ENCODE measurements around the gene GNB5.
A peak's percentile ranks its signal among the peaks of the same experiment; 100 is the strongest.
"Not testable (repeated sequence)": the region's sequence is repeated elsewhere in the genome, so short reads cannot be mapped to it uniquely, and the experiment has no call there.

Gene GNB5

DNA sequence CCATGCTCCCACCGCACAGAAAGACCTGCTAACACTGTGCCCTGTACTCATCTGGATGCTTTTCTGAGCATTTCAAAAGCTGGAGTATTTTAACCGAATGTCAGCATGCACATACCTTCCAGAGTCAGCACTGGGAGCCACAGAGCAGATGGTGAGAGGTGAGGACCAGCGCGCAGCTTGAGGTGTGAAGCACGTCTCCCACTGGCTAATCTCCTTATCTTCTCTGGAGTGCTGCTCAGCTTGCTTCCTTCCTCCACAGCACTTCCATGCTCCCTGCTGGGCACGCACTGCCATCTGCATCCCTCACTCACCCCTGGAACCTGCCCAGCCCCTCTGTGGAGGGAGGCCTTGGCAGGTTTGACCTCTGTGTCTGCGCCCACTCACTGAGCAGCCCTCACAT, at the start of gene GNB5:
GNB5 (minus strand) TSS at position 186 of the 400 bp plus-strand sequence. CDS start 6,716 bp downstream, outside the sequence.
- no peak for DNase-seq (ENCODE audit: low read depth, low spot score)

DNA sequence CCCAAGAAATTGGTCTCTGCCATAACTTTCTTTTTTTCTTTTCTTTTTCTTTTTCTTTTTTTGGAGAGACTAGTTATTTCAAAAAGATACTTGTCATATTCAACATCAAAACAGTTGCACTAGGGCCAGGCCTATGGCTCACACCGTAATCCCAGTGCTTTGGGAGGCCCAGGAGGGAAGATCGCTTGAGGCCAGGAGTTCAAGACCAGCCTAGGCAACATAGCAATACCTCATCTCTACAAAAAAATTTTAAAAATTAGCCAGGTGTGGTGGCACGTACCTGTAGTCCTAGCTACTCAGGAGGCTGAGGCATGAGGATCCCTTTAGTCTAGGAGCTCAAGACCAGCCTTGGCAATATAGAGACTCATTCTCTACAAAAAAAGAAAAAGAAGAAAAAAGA, 49.0 kb upstream of the GNB5 start:
- DNase-seq (ENCODE audit: low read depth, low spot score) = no peak

DNA sequence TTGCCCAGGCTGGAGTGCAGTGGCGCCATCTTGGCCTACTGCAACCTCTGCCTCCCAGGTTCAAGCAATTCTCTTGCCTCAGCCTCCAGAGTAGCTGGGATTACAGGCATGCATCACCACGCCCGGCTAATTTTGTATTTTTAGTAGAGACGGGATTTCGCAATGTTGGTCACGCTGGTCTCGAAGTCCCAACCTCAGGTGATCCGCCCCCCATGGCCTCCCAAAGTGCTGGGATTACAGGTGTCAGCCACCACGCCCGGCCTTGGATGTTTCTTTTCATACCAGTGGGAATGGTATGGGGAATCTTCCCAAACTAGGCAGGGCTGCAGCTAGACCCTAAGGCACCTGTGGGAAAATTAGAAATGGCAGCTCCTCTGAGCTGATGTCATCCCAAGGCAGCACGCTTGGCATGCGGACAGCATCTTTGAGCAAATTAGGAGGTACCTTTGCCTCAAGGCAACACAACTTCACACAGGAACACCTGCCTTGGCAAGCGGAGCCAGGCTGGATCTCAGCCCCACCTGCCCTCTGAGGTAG, 47.9 kb upstream of the GNB5 start:
- DNase-seq (ENCODE audit: low read depth, low spot score) = not testable (repeated sequence)

DNA sequence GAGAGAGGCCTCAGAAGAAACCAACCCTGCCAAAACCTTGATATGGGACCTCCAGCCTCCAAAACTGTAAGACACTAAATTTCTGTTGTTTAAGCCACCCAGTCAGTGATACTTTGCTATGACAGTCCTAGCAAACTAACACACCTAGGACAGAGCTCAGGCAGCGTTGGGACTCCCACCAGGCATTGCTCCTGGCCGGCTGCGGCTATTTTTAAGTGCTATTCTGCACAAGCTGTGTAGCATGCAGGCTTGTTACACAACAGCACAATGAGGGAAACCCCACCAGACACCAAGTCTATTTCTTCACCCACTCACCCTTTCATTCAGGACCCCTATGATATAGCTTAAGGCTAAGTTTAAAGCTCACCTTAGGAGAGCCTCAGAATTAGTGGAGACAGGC, 47.0 kb upstream of the GNB5 start:
- DNase-seq (ENCODE audit: low read depth, low spot score) = no peak

DNA sequence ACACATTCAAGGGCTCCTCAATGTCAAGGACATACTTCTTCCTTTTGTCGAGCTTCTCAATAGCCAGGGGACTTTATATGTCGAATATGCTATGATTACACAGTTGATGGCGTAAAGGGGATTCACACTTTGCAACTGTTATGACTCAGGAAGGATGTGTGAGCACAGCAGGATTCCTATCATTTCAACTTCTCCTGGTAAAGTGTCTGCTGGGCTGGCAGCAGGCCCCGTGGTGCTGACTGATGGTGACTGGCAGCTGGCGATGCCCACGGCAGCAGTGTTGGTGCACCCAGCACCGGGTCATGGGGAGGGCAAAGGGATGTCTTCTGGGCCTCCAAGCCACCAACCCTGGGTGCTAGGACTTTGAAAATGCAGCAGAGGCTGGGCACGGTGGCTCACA, 44.8 kb upstream of the GNB5 start:
- DNase-seq (ENCODE audit: low read depth, low spot score) = peak; percentile 18

DNA sequence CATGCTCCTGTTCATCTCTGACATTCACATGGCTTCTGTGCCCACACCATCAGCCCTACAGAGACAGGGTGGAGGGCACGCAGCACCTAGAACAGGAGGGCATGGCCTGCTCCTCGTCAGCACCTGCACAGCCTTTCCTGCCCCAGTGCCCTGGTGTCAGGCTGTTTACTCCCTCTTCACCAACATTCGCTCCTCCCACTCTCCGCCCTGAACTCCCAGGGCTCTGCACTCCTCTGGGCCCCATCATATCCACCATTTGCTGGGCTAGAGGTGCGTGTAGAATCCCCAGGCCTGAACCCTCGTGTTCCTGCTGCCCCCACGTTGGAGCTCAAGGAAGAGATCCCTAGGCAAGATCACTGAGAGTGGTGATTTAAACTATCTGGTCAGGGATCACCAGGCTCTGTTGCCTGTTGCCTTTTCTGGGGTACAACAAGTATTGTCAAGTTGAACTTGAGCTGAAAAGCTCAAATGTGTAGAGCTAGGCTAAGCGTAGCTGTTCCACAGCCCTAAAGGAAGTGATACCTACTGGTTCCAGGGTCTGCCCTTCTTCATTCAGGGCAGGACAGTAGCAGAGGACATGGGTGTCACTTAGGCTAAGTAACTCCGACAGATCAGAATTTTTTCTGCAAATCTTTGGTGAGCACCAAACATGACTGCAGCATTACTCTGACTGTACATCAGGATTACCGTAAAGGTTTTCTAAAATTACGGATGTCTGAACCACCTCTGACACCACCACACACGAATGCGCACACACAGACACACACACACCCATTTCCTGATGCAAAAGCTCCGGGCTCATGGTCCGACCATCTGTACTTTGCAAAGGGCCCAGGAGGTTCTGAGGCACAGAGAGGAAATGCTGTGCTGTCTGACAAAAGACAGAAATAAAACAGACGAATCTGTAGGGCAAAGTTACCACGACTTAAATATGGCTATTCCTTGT, 43.7 kb upstream of the GNB5 start:
- no peak for DNase-seq (ENCODE audit: low read depth, low spot score)

DNA sequence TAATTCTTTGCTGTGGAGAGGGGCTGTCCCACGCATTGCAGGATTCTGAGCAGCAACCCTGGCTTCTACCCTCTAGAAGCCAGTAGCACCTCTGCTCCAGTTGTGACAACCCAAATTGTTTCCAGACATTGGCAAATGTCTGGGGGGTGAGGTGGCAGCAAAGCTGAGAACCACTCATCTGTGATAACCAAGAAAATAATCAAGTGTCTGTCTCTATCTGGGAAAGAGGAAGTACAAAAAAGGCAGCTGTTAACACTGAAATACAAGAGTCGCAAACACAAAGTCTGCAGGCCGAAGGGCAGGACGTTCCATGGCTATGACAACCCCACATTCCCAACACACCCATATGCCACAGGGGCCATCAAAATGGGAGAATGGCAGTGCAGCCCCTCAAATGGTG, 42.2 kb upstream of the GNB5 start:
- DNase-seq (ENCODE audit: low read depth, low spot score) = no peak

DNA sequence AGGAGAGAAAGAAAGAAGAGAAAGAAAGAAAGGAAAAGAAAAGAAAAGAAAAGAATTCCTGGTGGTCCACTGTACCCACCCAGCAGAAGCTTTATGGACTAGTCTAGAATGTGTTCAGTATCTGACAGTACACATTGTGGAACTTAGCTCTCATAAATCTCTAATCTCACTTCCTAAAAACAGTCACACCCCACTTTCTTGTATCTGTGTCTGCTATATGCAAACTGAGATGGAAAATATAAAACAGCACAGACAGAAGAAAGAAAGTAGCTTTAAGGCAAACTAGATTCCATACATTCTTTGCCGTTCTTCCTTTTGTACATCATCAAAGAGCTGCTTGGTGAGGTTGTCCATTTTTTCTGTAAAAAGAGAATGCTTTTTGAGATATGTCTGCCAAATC, 41.1 kb upstream of the GNB5 start:
- DNase-seq (ENCODE audit: low read depth, low spot score) = no peak

DNA sequence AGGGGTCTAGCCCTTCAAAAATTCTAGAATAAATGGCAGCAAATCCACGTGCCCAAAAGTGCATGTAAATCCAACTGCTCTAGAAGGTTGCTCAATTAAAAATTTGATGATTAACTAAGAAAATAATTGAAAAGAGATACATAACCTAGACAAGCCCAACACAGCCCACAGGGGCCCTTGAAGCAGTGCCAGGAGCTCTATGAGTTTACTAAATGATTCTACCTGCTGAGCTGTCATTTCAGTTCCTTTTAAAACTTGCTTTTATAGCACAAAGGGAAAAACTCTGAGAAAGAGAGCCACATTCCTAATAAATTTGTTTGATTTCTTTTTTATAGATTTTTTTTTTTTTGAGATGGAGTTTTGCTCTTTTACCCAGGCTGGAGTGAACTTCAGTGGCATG, 38.9 kb upstream of the GNB5 start:
- no peak for DNase-seq (ENCODE audit: low read depth, low spot score)

DNA sequence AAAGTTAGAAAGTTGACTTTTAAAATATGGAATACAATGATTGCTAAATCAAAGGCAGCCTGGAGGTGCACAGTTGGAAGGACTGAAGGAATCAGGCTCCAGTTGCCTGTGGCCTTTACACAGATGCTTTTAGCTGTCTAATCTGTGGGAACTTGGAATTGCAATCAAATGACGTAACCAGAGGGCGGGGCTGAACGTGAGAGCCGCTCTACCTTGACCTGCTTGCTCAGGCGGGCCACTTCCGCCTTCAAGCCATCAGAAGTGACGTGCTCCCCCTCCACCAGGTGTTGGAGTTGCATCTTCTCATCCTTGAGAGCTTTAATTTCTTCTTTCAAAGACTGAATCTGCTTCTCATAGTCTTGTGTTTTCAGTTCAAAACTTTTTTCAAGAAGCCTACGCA, 37.7 kb upstream of the GNB5 start:
- DNase-seq (ENCODE audit: low read depth, low spot score) = peak; percentile 22

DNA sequence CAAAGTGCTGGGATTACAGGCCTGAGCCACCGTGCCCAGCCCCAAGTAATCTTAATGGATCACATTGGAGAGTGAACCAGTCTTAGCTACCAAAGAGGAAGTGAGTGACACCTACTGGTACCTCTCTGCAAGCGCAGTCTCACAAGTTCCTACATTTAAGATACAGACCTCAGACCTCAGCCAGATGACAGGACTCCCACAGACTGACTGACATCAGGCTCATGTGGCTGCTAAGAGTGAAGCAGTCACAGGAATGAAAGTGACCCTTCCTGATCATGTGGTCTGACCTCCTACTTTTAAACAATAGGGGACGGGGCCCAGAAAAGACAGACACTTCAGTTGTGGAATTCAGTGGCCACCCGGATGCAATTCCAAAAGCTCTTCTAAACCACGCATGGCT, 36.3 kb upstream of the GNB5 start:
- peak; percentile 87 for DNase-seq (ENCODE audit: low read depth, low spot score)

DNA sequence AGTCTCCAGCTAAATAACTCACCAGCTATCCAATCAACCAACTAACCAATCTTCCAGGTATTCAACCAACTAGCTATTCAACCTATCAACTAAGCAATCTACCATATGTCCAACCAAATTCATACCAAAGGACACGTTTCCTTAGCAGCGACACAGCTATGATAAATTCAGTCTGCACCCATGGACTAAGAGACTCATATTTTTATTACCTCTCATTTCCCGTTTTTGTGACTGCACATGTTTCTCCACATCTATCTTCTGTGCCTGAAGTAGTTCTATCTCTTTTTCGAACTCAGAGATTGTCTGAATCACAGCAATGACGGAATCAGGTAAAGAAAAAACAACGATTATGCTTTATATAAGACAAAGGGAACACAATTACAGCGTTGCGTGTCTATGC, 34.0 kb upstream of the GNB5 start:
- DNase-seq (ENCODE audit: low read depth, low spot score) = no peak

DNA sequence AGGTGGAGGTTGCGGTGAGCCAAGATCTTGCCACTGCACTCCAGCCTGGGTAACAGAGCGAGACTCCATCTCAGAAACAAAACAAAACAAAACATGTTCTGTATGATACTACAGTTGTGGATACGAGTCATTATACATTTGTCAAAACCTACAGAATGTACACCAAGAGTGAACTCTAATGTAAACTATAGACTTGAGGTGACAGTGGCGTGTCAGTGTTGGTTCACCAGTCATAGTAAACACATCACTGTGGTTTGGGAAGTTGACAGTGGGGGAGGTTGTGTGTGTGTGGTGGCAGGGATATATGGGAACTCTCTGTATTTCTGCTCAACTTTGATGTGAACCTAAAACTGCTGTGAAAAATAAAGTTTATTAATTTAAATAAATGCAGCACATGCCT, 33.0 kb upstream of the GNB5 start:
- DNase-seq (ENCODE audit: low read depth, low spot score) = no peak

DNA sequence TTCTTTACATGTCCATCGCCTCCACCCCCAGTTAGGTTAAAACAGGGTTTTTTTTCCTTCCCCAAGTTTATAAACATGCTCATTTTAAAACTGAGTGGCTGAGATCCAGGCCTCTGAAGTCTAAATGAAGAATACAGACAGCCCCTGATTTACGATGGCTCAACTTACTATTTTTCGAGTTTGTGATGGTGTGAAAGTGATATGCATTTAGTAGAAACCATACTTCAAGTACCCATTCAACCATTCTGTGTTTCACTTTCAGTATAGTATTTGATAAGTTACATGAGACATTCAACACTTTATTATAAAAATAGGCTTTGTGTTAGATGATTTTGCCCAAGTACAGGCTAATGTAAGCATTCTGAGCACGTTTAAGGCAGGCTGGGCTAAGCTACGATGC, 30.5 kb upstream of the GNB5 start:
- no peak for DNase-seq (ENCODE audit: low read depth, low spot score)

DNA sequence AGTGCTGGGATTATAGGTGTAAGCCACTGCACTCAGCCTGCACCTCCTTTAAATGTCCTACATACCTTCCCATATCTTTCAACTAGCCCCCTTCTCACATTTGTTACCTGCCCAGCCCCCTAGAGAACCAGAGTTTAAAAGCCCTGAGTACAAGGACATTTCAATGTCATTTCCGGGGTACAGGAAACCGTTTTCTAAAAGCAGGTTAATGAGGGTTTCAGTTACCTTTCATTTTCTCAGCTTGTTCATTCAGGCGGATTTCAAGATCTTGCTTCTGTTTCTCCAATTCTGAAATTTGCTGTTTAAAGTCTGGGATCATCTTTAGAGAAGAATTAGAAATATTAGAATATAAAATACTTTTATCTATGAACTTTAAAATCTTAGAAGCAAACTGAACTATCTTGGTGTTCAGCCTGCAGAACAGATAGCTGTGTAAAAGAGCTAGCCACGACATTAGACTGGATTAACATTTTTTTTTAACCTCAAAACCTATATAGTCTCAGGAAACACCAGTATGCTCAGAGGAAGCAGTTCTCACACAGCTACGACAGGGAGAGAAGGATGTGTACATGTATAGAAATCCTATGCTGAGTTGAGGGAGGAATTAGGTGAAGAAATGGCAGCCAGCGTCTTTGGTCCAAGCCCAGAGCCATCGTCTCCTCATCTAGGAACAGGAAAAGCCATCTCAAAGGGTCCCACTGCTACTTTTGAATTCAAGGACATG, 29.9 kb upstream of the GNB5 start:
- no peak for DNase-seq (ENCODE audit: low read depth, low spot score)

DNA sequence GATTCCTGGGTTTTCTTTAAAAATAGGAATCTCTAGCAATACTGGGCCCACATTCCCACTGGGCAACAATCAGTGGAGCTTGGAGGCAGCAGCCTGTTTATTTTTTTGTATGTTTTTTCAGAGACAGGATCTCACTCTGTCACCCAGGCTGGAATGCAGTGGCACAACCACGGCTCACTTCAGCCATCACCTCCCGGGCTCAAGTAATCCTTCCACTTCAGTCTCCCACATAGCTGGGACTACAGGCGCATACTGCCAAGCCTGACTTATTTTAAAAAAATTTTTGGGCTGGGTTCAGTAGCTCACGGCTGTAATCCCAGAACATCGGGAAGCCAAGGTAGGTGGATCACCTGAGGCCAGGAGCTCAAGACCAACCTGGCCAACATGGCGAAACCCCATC, 29.1 kb upstream of the GNB5 start:
- DNase-seq (ENCODE audit: low read depth, low spot score) = peak; percentile 47

DNA sequence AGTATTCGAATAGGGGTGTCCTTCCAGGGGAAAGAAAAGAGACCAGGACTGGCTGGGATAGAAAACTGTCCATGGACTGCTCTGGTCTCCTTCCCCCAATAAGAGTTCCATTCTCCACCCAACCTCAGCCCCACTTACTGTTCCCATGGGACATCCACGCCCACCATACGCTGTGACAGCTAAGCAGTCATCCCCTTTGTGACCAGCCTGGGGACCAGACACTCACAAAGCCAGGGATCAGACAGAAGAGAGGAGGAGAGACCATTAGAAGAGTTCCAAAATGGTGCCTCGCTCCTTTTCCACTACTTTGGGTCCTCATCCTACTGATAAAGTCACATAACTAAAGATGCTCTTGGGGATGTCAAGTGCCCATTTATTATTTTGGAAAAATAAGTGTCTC, 27.6 kb upstream of the GNB5 start:
- DNase-seq (ENCODE audit: low read depth, low spot score) = no peak

DNA sequence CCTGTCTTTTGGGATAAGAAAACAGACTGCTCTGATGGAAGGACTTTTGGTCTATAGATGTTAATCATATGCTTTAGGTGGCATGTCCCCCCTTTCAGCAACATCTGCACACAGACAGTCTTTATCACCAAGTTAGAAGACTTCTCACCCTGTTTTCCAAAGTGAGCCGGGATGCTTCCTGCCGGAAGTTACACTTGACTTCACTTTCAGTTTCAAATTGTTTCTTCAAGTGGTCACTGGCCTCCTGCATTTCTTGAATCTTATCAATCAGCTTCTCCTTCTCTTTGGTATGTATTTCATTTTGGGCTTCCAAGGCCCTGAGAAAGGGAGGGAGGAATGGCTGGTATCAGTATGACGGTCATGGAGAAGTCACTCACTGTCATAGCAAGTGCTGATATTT, 27.2 kb upstream of the GNB5 start:
- no peak for DNase-seq (ENCODE audit: low read depth, low spot score)

DNA sequence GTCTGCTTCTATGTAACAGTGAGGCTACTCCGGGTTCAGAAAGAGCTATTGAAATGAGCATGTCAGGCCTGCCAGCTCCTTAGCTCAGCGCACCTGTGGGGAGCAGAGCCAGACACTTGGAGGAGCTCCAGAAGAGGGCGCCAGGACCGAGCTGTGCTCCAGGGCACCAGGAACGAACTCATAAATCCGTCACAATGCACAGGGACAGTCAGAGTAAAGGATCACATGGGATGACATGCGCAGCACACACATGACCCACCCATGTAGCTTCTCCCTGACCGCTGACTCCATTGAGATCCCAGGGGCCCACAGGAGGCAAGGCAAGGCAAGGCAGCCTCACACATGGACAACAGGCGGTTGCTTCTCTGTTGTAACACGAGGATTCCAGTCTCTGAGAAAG, 26.0 kb upstream of the GNB5 start:
- no peak for DNase-seq (ENCODE audit: low read depth, low spot score)

DNA sequence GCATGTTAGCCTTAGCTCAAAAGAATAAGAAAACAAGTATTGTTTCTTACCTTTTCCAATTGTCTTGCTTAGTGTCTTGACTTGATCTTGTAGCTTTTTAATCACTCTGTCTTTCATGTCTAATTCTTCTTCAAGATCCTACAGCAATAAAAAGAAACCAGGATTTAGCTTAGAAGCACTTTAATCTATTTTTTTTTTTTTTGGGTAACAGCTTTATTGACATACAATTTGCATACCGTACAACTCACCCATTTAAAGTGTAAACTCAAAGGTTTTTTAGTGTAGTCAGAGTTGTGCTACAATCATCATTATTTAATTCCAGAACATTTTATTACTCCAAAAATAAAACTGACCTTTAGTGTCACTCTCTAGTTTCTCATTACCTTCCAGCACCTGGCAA, 23.4 kb upstream of the GNB5 start:
- DNase-seq (ENCODE audit: low read depth, low spot score) = no peak

DNA sequence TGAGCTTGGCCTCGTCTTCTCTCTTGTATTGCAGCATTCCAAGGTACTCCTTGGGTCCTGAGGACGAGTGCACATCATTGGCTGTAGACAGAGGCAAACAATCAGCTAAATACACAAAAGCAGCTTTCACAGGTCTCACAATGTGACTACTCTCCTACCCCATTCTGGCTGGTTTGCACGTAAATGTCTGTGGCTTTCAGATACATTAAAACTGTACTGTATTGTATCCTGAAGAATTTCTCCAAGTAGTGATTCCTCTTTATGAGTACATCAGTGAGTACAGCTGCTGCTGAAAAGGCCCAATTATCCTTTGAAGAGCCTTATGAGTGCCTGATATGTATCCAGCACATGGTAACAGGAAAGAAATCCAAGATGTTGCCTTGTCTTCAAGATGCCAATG, 22.0 kb upstream of the GNB5 start:
- DNase-seq (ENCODE audit: low read depth, low spot score) = no peak

DNA sequence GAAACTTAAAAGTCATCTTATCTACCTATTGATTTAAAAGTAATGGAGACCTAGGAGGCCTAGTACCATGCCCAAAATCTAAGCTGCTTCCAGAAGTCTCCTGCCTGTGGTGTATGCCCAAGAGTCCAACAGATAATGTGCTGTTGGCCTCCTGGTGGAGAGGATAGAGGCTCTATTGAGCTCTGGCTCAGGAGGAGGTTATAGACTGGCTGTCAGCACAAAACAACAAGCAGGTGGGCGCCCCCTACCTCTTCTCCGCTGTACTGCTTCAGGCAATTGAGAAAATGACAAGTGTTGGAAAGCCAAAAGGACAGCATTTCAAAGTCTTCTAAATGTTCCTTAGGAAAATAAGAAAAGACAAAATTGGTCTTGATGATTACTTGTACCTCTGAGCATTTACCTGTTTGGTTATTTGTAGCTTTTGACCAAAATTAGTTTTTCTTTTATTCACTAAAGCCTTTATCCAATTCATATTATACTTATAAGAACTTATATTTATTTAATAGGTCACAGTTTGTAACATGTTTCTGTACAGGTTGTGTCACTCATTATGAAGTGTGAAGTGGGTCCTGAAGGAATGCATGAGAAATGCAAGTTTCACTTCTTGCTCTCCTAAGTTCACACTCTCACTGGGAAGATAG, 17.2 kb upstream of the GNB5 start:
- DNase-seq (ENCODE audit: low read depth, low spot score) = peak; percentile 57

All from astrocyte of the hippocampus (primary cell).